IPS-15b (cell line): ENCODE data around the gene ABCA4.

ENCODE experiments used
- H3K27me3 ChIP-seq: one replicate; pipeline ENCODE4 v1.6.1; 2013; ENCODE audit warnings: low read length; ENCODE audit not compliant: control insufficient read depth, insufficient read depth
- H3K36me3 ChIP-seq: one replicate; pipeline ENCODE4 v1.6.1; 2013; ENCODE audit warnings: low read length; ENCODE audit not compliant: control insufficient read depth, insufficient read depth
- H3K4me1 ChIP-seq: one replicate; pipeline ENCODE4 v1.6.1; 2013; ENCODE audit warnings: mild to moderate bottlenecking, low read length; ENCODE audit not compliant: control insufficient read depth, insufficient read depth
- H3K4me3 ChIP-seq: one replicate; pipeline ENCODE4 v1.5.1; 2013; ENCODE audit warnings: low read depth, low read length
- H3K9ac ChIP-seq: one replicate; pipeline ENCODE4 v1.6.1; 2013; ENCODE audit warnings: low read depth, mild to moderate bottlenecking, low read length
- H3K9me3 ChIP-seq: one replicate; pipeline ENCODE4 v1.6.1; 2013; ENCODE audit warnings: mild to moderate bottlenecking, low read length; ENCODE audit not compliant: control insufficient read depth, insufficient read depth

Gene ABCA4

DNA sequence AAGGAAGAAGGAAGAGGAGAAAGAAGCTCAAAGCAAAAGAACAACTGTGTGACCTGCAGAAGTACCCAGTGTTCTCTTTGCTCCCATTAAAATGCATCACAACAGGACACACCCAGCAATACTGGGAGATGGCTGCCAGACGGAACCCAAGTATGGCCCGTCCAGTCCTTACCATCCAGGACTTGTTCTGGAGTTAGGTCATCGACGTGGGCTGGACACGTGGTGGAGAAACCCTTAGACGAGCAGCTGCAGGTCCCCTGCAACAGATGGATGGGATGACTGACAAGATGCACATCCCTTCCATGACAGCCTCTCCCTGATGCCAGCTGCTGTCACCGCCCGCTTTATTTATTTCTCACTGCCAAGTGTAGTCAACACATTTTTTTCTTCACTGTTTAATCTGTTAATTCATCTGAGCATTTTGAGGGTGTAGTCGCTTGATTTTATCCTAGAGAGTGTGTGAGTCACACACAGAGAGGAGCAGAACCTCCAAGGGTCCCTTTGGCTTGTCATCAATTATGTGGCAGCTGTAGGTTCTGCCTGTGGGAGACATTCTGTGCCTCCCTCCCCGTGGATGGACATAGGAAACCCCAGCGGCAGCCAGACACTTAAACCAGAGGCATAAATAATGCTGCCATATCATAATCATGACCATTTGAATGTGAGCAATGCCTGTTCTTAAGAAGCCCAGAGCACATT, 80.9 kb downstream of the ABCA4 start:
- Histone ChIP-seq H3K9me3 (no peaks in the 10 kb centered on the region), H3K4me1 (no peaks in the 10 kb centered on the region), H3K9ac (no peak overlapping the region), H3K36me3 (no peaks in the 10 kb centered on the region), H3K27me3 (no peaks in the 10 kb centered on the region), H3K4me3 (no peak overlapping the region)

DNA sequence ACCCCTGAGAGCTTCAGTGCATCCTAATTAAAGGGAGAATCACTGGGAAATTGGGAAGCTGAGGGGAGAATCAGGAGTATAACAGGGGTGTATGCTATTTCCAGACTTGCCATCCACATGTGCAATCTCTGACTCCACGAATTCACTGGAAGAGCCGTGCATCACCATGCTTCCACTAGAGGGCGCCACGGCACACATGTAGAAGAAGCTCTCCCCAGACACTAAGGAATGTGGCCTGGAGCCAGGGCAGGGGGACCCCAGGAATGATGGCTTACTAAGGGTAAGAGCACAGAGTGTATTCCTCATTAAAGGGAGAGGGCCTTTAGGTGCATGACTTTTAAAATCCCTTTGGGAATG, 81.5 kb downstream of the ABCA4 start:
- Histone ChIP-seq H3K4me3 (no peak overlapping the region), H3K4me1 (no peaks in the 10 kb centered on the region), H3K27me3 (no peaks in the 10 kb centered on the region), H3K9ac (no peak overlapping the region), H3K36me3 (no peaks in the 10 kb centered on the region), H3K9me3 (no peaks in the 10 kb centered on the region)

- H3K36me3 ChIP-seq, result no peaks in the 10 kb centered on the region
- H3K27me3 ChIP-seq, result no peaks in the 10 kb centered on the region
- no peaks in the 10 kb centered on the region for H3K9me3 ChIP-seq
- H3K4me3 ChIP-seq, result no peak overlapping the region
- H3K4me1 ChIP-seq, result no peaks in the 10 kb centered on the region
- no peak overlapping the region for H3K9ac ChIP-seq
These were observed 82.4 kb downstream of the ABCA4 start for GRCh38 chr1:94038511-94038910.

DNA sequence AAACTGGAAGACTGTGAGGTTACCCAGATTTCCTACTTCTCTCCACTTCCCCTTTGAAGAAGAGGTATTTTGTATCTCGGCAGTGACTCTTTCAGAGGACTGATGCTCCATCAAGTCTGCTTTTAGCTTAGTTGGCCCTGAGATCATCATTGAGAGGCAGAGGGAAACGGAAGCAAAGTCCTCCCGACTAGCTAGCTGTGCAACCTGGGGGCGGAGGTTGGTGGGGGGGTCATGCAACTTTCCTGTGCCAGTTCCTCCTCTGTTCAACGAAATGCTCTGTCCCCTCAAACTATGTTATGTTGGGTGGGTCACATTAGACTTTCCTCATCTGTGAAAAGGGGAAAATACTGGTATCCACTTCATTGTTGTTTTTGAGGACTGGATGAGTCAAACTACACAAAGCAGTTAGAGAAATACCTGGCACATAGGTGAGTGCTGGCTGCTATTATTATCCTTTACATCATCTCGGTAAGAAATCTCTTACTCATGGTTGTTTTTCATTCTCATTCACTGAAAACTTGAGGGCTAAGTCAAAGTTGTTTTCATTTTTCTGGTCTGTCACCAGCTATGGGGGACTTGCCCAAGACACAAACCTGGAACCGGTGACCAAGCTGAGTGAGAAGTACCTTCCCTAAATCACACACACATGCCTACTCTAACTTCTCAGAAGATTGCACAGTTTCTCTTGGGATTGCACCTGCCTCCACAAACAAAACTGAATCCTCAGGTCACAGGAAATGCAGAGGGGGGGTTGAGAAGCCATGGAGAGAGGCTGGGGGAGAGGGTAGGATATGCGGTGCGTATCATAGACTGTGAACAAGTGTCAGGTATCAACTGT, 83.3 kb downstream of the ABCA4 start:
- H3K27me3 ChIP-seq, result no peaks in the 10 kb centered on the region
- no peaks in the 10 kb centered on the region for H3K4me1 ChIP-seq
- no peak overlapping the region for H3K9ac ChIP-seq
- H3K4me3 ChIP-seq, result no peak overlapping the region
- no peaks in the 10 kb centered on the region for H3K36me3 ChIP-seq
- H3K9me3 ChIP-seq, result no peaks in the 10 kb centered on the region

- no peak overlapping the region for H3K9ac ChIP-seq
- no peaks in the 10 kb centered on the region for H3K36me3 ChIP-seq
- H3K4me1 ChIP-seq, result no peaks in the 10 kb centered on the region
- no peak overlapping the region for H3K4me3 ChIP-seq
- no peaks in the 10 kb centered on the region for H3K9me3 ChIP-seq
- no peaks in the 10 kb centered on the region for H3K27me3 ChIP-seq
These were observed 84.2 kb downstream of the ABCA4 start for GRCh38 chr1:94036730-94037129.

- Histone ChIP-seq H3K36me3 (no peaks in the 10 kb centered on the region), H3K4me3 (no peak overlapping the region), H3K9ac (no peak overlapping the region), H3K9me3 (no peaks in the 10 kb centered on the region), H3K27me3 (no peaks in the 10 kb centered on the region), H3K4me1 (no peaks in the 10 kb centered on the region)
These were observed 87.1 kb downstream of the ABCA4 start for GRCh38 chr1:94033849-94034248.

DNA sequence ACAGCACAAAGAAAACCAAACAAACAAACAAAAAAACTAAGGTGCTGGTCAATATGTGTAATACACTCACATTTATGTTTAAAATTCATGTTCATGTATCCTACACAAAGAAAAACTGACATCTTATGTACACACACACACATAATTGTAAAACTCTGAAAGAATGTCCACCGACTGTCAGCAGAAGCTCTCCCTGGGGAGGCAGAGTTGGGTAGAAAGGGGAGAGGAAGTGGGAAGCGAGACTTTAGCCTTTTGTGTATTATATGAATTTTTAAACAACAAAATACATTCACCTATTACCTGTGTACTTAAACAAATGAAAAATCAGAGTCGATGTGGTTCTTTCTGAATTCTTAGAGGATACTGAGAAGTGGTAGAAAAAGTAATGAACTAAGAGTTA, 88.3 kb downstream of the ABCA4 start:
- Histone ChIP-seq H3K9ac (no peak overlapping the region), H3K36me3 (no peaks in the 10 kb centered on the region), H3K4me3 (no peak overlapping the region), H3K4me1 (no peaks in the 10 kb centered on the region), H3K27me3 (no peaks in the 10 kb centered on the region), H3K9me3 (no peaks in the 10 kb centered on the region)

DNA sequence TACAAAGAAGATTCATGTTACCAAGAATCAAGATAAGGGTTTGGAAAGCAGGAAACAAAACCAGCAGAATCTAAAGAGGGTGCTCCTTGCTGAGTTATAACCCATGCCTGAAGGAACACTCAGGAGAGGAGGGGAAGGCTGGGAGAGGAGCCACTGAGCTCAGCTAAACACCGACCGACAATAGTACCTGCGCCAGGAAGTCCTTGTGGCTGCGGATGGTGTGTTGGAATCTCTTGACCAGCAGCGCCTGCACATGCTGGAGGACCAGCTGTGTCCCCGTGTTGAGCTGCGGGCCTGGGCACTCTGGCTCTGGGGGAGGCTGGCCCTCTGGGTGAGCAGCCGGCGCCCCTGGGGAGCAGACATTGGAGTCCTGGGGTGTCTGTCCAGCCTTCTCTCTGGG, 89.4 kb downstream of the ABCA4 start:
- Histone ChIP-seq H3K4me1 (no peaks in the 10 kb centered on the region), H3K4me3 (no peak overlapping the region), H3K9me3 (no peaks in the 10 kb centered on the region), H3K27me3 (no peaks in the 10 kb centered on the region), H3K36me3 (no peaks in the 10 kb centered on the region), H3K9ac (no peak overlapping the region)

DNA sequence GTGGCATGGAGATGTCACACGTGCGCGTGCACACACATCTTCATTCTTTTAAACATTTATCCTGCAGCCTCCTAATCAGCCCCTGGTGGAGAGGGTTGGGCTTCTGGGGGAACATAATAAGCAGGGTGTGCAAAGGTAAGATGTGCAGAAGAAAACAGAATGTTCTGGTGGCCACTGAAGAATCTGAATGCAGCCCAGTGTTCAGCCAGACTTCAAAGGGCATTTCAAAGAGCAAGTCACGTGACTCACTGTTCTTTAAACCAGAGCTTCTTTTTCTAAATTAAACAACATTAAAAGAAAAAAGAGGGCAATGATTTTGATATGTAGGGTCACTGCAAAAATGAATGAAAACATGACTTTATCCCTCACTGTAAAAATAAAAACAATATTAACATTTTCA, 89.8 kb downstream of the ABCA4 start:
- no peaks in the 10 kb centered on the region for H3K36me3 ChIP-seq
- no peak overlapping the region for H3K9ac ChIP-seq
- H3K4me1 ChIP-seq, result no peaks in the 10 kb centered on the region
- no peak overlapping the region for H3K4me3 ChIP-seq
- no peaks in the 10 kb centered on the region for H3K27me3 ChIP-seq
- H3K9me3 ChIP-seq, result no peaks in the 10 kb centered on the region

- no peaks in the 10 kb centered on the region for H3K9me3 ChIP-seq
- no peak overlapping the region for H3K9ac ChIP-seq
- no peaks in the 10 kb centered on the region for H3K36me3 ChIP-seq
- H3K4me1 ChIP-seq, result no peaks in the 10 kb centered on the region
- no peak overlapping the region for H3K4me3 ChIP-seq
- H3K27me3 ChIP-seq, result no peaks in the 10 kb centered on the region
These were observed 91.6 kb downstream of the ABCA4 start for GRCh38 chr1:94029130-94029993.

- Histone ChIP-seq H3K27me3 (no peaks in the 10 kb centered on the region), H3K9ac (no peak overlapping the region), H3K4me1 (no peaks in the 10 kb centered on the region), H3K9me3 (no peaks in the 10 kb centered on the region), H3K36me3 (no peaks in the 10 kb centered on the region), H3K4me3 (no peak overlapping the region)
These were observed 93.0 kb downstream of the ABCA4 start for GRCh38 chr1:94027721-94028515.
